HEK293 (cell line): ENCODE data around the gene GNAZ.

ENCODE experiments used
- KLF8 ChIP-seq: fragments of 450-650 bp; formaldehyde crosslinking; IDR thresholded peaks from 2 replicates; pipeline ENCODE4 v1.5.1; 2016; ENCODE audit warnings: missing biosample characterization, missing genetic modification characterization
- PATZ1 ChIP-seq: fragments of 450-650 bp; formaldehyde crosslinking; IDR thresholded peaks from 2 replicates; pipeline ENCODE4 v1.5.1; 2016; ENCODE audit warnings: missing biosample characterization, missing genetic modification characterization
- REST ChIP-seq: fragments of 450-650 bp; formaldehyde crosslinking; IDR thresholded peaks from 2 replicates; pipeline ENCODE4 v1.5.1; 2016; ENCODE audit warnings: missing biosample characterization, missing genetic modification characterization
- ZNF184 ChIP-seq: fragments of 450-650 bp; IDR thresholded peaks from 2 replicates; pipeline ENCODE4 v1.5.1; 2018; ENCODE audit warnings: missing biosample characterization, mild to moderate bottlenecking, missing genetic modification characterization
- ZNF311 ChIP-seq: fragments of 450-650 bp; formaldehyde crosslinking; IDR thresholded peaks from 2 replicates; pipeline ENCODE4 v1.5.1; 2017; ENCODE audit warnings: missing biosample characterization, missing genetic modification characterization, borderline replicate concordance
- ZNF677 ChIP-seq: fragments of 450-650 bp; IDR thresholded peaks from 2 replicates; pipeline ENCODE4 v1.5.0; 2018; ENCODE audit warnings: missing biosample characterization, mild to moderate bottlenecking, missing genetic modification characterization, moderate library complexity
- ZNF707 ChIP-seq: fragments of 450-650 bp; formaldehyde crosslinking; IDR thresholded peaks from 2 replicates; pipeline ENCODE4 v1.5.1; 2016; ENCODE audit warnings: missing biosample characterization, missing genetic modification characterization
- TF ChIP-seq, protein P1 (sequence below): fragments of 450-650 bp; formaldehyde crosslinking; IDR thresholded peaks from 2 replicates; pipeline ENCODE4 v1.5.1; 2016; ENCODE audit warnings: missing biosample characterization, missing genetic modification characterization
- TF ChIP-seq, protein P2 (sequence below): fragments of 450-650 bp; IDR thresholded peaks from 2 replicates; pipeline ENCODE4 v1.5.1; 2018; ENCODE audit warnings: missing biosample characterization, mild to moderate bottlenecking, missing genetic modification characterization

DNA sequence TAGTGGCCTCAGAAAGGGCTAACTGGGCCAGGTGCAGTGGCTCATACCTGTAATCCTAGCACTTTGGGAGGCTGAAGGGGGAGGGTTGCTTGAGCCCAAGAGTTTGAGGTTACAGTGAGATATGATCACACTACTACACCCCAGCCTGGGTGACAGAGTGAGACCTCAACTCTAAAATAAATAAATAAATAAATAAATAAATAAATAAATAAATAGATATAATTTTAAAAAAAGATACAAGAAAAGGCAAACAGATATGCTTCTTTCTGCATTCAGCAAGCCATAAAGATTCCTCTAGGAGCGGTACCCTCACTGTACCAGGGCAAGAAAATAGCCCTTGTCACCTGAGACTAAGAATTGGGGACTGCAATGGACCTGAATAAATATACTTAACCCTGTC, 72.8 kb downstream of the GNAZ start:
- TF ChIP-seq KLF8 (tag by site-specific recombination), result no peak
- TF ChIP-seq PATZ1 (tag by site-specific recombination), result no peak
- TF ChIP-seq, protein P1, sequence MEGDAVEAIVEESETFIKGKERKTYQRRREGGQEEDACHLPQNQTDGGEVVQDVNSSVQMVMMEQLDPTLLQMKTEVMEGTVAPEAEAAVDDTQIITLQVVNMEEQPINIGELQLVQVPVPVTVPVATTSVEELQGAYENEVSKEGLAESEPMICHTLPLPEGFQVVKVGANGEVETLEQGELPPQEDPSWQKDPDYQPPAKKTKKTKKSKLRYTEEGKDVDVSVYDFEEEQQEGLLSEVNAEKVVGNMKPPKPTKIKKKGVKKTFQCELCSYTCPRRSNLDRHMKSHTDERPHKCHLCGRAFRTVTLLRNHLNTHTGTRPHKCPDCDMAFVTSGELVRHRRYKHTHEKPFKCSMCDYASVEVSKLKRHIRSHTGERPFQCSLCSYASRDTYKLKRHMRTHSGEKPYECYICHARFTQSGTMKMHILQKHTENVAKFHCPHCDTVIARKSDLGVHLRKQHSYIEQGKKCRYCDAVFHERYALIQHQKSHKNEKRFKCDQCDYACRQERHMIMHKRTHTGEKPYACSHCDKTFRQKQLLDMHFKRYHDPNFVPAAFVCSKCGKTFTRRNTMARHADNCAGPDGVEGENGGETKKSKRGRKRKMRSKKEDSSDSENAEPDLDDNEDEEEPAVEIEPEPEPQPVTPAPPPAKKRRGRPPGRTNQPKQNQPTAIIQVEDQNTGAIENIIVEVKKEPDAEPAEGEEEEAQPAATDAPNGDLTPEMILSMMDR, result no peak
- TF ChIP-seq REST, result peak; percentile 58
- TF ChIP-seq, protein P2, sequence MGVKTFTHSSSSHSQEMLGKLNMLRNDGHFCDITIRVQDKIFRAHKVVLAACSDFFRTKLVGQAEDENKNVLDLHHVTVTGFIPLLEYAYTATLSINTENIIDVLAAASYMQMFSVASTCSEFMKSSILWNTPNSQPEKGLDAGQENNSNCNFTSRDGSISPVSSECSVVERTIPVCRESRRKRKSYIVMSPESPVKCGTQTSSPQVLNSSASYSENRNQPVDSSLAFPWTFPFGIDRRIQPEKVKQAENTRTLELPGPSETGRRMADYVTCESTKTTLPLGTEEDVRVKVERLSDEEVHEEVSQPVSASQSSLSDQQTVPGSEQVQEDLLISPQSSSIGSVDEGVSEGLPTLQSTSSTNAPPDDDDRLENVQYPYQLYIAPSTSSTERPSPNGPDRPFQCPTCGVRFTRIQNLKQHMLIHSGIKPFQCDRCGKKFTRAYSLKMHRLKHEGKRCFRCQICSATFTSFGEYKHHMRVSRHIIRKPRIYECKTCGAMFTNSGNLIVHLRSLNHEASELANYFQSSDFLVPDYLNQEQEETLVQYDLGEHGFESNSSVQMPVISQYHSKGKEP (tag by site-specific recombination), result no peak
- TF ChIP-seq ZNF184 (tag by site-specific recombination), result no peak
- no peak for TF ChIP-seq ZNF311 (tag by site-specific recombination)
- no peak for TF ChIP-seq ZNF707 (tag by site-specific recombination)
- no peak for TF ChIP-seq ZNF677 (tag by site-specific recombination)
